ENCODE results near the gene DLGAP5.

Gene DLGAP5

DNA sequence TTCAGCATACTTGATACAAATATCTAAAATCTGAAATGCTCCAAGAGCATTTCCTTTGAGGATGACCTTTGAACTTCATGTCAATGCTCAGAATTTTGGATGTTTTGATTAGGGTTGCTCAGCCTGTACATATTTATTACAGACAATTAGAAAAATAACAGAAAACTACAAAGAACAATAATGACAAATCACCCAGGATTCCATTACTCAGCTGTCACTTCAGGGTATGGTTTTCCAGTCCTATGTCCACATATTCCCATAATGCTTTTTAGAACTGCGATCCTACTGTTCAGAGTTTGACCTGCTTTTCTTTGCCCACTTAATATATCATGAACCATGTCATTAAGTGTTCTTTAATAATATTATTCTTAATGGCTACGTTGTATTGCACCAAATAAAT, 11.4 kb downstream of the DLGAP5 start:
- no peak for DNase-seq

DNA sequence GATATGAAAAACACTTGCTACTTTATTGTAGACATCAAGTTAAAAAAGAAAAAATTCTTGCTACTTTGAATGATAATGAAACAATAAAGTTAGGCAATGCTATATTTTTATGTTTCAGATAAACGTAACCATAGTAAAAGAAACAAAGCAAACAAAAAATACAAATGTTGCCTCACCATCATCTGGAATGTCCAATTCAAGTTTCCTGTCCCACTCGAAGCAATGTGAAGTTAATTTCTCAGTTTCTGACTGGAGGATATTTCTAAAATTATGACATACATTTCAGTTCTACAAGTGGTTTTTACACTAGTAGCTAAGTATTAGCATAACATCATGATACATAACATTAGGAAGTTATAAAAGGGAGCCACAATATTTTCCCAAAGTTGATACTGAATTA, 20.9 kb downstream of the DLGAP5 start:
- DNase-seq, result no peak

DNA sequence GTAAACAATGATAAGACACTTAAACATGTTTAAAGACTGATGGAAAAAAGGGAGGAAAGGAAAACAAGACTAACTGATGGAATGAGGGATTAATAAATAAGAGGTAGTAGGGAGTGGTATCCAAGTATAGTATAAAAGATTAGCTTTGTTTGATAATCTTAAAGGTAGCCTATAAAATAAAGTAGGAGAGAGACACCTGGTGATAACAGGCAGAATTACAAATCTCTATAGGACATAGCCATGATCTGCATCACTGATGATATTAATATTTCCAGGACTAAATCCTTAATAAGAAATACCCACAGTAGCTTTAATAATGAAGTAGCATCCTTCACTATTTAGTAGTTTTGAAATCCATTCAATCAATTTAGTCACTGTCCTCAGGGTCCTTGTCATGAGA, 30.4 kb downstream of the DLGAP5 start:
- DNase-seq, result no peak

DNA sequence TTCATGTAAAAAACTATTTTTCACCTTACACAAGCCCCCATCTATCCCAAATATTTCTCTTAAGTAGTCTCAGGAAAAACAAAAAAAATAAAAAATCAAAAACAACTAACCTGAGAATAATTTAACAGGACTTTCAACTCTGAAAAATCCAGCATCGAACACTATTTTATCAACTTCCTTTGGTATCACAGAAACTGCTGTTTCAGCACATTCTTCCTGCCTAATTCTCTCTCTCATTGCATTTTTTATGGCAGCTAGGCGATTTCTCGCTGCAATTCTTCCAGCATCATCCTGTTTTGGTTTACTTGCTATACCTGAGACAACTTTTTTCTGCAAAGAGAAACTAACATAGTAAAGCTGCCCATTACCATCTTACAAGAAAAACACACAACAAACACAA, 33.0 kb downstream of the DLGAP5 start:
- no peak for DNase-seq

DNA sequence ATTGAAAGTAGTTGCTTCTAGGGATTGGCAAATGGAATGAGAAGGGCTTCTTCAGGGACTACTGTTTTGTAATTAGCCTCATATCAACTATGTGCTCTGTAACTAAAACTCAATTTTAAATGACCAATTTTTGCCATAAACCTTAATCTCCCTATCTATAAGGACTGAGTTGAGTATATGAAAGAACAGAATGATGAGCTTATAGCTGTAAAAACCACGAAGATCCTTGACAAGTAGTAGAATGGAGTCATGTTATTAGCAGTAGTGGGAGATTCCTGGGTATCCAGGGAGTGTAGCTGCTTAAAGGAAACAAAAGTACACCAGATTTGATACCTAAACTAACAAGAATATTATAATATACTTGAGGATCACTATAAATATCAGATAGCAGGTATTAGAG, 34.3 kb downstream of the DLGAP5 start:
- no peak for DNase-seq

DNA sequence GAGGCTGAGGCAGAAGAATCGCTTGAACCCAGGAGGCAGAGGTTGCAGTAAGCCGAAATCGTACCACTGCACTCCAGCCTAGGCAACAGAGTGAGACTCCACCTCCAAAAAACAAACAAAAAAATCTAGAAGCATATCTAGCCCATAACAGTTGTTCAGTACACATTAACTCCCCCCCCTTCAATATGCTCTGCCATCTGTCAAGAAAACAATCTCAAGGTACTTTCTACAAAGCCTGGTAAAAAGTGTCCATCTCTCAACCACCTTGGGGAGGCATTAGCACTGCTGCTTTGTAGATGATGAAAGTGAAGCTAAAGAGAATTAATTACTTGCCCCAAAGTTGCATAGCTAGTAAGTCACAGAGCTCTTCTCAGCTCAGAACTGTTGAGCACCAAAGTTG, 37.4 kb downstream of the DLGAP5 start:
- DNase-seq, result no peak

DNA sequence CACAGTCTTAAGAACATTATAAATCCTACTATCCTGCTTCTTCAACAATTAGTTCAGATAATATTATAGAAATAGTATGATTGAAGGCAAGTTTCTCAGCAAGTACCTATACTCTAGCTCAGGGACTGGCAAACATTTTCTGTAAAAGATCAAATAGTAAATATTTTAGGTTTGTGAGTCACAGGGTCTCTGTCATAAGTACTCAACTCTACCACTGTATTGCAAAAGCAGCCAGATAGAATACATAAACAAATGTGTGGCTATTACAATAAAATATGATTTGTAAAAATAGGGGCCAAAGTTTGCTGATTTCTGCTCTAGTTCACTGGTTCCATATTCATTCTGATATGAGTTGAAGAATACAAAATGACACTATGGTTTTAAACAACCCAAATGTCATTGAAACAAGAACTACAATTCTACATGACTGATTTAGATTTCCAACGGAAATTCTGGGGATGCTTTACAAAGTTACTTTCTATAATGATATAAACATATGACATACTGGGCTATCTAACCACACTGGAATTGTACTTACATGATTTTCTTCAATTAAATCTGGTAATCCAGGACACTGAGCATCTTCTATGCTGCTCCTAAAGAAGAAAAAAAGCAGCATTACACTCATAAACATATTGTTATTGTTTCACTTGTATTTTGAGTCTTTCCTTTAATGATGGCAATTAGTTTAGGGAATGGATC, 39.2 kb downstream of the DLGAP5 start:
- no peak for DNase-seq

DNA sequence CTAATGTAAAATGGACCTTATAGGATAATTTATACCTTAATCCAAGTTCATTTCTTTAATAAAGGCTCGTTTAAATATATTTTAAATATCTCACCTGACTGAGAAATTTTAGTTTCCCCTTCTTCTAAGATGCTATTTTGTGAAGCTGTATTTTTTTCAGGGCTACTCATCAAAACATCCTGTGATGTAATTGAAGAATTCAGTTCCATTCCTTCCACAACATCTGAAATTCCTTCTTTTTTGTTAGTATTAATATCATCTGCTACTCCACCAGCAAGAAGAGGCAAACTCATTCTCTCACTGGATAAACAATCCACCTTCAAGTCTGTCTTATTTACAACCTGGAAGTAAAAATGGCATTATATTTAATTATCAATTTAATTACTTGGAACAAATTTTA, 39.8 kb downstream of the DLGAP5 start:
- no peak for DNase-seq

DNA sequence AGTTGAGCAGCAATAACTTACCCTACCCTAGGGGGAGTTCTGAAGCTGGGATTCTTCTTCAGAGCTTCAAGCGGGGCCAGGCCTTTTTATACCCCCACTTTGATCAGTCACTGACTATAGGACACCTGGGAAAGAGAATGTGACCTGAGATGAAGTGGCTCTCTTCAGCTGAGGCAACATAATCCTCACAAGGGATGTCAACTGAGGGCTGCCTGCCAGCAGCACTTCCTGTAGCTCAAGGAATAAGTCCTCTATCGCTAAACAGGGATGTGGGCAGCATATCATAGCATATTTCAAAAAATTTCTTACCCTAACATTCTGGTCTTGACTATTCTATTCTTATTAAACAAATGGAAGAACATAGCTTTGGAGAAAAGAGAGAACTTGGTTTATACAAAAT, 45.0 kb downstream of the DLGAP5 start:
- no peak for DNase-seq

DNA sequence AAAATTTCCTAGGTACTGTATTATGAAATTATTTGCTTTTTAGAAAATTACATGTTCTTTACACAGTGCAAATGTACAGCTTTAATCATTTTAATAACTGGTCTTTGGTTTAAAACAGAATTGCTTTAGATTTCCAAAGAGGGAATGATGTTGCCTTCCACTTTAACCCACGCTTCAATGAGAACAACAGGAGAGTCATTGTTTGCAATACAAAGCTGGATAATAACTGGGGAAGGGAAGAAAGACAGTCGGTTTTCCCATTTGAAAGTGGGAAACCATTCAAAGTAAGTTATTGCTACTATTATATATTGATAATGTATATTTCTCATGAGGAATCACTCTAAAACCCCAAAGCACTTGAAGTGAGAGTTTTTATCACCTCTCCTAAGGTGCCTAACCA, 48.9 kb downstream of the DLGAP5 start:
- DNase-seq, result no peak

DNA sequence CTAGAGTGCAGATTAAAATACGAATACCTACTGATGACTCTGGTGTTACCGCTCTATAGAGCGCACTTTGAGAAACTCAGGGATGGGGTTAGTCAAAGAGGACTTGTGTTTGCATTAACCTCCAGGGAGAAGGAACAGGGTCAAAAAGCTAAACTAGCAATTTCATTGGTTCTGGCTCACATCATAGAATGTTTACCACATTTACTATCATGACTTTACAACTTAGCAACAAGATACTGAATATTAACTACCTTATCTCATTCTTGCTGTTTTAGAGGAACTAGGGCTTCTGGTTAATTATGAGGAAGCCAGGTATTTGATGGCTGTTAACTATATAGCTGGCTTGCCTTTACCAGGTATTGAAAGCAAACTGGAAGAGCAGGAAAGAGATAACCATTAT, 49.6 kb downstream of the DLGAP5 start:
- no peak for DNase-seq

DNA sequence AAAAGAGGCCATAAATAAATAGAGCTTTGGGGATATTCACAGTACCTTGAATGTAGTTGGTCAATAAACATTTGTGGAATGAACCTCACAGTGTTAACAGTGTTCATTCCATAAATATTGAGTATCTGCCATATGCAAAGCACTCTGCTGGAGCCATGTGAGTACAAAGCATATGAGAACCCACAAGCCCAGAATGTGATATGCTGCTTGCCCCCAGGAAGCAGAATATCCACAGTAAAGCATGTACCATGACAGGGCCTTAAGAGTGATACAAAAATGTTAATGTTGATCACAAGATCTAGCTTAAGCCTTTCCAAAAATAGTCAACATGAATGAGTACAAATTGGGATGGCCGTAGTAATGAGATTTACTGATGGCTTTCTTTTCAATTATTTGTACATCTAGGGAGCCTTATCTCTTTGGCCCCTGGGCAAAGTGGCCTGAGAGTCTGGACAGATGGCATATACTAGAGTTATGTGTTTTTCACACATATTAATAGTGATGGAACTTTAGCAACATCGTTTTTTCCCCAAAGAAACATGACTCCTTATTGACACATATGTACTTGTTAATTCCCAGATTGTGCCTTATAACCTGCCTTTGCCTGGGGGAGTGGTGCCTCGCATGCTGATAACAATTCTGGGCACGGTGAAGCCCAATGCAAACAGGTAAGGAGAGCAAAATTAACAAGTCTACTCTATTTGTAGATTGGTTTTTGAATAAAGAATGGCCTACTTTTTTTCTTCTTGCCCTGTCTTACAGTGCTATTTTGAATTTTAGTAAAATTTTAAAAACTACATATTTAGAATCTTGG, 51.5 kb downstream of the DLGAP5 start:
- no peak for DNase-seq

DNA sequence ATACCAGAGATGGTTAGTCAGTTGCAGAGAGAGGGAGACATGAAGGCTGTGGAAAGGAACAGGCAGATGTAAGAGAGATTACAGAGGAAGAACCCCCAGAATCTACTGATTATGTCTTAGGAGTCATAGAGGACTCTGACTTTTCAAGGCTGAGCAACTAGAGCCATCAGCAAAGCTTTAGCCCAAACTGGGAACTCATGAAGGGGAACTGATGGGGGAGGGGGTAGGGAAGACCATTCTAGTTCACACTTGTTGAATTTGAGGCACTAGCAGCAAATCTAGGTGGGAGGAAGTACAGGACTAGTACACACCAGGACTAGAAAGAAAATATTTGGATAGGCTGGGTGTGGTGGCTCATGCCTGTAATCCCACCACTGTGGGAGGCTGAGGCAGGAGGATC, 52.2 kb downstream of the DLGAP5 start:
- no peak for DNase-seq

DNA sequence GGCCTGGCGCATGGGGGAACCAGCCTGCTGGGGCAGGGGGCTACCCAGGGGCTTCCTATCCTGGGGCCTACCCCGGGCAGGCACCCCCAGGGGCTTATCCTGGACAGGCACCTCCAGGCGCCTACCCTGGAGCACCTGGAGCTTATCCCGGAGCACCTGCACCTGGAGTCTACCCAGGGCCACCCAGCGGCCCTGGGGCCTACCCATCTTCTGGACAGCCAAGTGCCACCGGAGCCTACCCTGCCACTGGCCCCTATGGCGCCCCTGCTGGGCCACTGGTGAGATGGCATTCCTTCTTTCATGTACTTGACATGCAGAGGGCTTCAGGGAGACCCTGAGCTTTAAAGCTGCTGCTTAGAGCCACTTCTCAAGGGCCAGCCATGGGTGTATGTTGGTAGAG, 53.3 kb downstream of the DLGAP5 start:
- DNase-seq, result no peak

DNA sequence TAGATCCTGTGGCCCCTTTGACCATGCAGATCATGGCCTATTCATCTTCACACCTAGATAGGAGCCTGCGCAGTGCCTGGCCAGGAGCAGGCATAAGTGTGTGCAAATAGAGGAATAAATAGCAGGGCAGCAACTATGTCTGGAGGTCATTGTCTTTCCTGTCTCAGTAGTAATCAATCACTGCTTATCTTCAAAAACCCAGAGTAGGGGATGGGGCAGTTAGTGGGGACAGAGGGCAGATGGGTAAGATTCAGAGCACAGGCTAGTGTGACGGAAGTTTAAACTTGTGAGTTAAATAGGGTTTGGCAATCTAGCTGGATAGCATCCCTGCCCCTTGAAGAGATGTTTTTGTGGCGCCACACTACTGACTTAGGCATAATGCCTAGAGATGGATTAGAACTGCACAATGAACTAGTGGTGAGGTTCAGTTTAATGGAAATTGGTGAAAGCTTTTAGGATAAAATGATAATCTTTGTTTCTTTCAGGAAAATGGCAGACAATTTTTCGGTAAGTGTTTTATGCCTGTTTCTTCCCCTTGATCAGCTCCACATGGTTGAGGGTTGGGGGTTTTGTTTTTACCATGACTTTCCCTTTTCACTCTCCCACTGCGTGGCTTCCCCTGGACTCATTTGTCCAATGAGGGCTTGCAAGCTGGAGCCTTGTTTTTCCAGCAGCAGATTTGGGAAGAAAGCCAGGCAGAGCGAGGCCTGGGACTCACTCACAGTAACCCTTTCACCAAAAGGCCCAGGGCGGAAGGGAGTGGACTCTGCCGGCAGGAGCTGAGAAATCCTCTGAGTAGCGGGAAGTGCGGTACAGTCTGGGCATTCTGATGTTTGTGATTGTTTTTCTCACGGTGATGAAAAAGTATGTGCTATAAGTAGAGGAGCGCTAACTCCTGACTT, 54.2 kb downstream of the DLGAP5 start:
- DNase-seq, result no peak

DNA sequence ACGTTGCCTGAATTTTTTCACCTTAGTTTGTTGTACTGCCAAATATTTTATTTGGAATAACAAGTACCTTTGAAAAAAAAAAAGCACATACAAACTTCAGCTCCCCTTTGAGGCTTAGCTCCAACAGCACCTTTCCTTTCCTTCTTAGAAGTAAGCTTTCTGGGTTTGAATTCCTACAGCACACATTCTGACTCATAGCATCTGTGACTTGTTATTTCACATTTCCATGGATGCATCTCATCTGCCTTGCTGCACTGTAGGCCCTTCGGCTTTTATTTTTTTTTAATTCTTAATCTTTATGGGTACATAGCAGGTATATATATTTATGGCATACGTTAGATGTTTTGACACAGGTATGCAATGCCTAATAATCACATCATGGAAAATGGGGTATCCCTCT, 55.1 kb downstream of the DLGAP5 start:
- DNase-seq, result no peak

DNA sequence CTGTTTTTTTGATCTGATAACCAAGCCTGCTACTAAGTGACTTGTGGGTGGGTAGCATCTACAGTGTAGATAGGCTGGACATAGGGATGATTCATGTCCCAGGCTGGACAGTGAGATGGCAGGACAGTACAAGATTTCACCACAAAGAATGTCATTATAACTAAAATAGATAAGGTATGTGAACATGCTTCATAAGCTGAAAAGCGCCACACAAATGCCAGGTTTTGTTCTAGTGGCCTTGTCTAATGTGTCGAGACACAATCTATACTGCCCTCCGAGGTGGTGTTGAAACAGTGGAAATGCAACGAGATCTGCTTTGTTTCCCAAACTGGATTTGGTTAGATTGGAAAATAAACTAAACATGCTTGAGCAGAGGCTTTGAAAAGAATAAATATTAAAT, 58.0 kb downstream of the DLGAP5 start:
- no peak for DNase-seq

DNA sequence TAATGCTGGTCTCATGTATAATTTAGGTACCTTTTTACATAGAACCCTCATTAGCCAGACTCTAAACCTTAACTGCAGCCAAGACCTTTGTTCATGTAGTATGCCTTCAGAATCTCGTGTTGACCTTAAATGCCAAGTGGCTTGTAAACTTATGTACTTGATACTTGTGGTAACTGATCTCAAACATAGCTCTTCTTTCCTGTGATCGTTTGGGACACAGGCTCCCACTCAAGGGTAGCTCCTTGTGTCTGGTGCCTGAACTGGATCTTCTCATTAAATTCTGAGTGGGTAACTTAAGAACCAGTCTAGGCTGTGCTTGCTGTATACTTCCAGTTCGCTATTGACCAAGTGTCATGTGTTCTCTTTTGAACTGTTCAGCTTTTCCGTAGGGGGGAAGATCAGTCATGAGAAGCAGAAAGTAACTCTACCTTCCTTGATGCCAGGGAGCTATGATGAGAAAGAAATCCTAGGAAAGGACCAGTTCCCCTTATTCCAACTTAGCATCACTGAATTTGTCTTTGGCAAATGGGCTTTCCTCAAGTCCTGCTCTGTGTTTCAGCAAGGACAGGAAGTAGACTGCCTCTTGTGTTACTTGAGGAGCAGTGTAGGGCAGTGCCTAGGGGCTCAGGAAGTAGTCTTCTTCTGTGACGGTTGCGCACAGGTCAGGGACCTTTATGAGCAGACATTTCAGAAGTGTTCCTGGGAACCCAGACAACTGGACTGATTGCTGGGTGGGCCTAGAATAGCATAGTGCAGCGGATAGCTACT, 59.8 kb downstream of the DLGAP5 start:
- no peak for DNase-seq

DNA sequence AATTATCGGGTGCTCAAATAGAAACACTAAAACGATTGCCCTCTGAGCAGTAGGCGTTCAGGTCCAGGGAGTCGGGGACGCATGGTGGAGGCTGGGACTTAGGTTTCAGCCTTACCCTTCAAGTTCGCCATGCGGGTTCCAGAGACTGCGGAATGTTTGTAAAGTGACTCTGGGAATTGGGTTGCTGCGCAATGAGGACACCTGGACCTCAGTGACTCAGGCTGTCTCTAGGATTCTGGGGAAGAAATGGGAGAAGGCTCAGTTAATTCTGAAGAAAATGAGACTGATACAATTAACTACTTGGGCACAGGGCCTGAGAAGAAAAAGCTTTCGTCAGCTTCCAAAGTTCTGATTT, 61.2 kb downstream of the DLGAP5 start:
- no peak for DNase-seq

DNA sequence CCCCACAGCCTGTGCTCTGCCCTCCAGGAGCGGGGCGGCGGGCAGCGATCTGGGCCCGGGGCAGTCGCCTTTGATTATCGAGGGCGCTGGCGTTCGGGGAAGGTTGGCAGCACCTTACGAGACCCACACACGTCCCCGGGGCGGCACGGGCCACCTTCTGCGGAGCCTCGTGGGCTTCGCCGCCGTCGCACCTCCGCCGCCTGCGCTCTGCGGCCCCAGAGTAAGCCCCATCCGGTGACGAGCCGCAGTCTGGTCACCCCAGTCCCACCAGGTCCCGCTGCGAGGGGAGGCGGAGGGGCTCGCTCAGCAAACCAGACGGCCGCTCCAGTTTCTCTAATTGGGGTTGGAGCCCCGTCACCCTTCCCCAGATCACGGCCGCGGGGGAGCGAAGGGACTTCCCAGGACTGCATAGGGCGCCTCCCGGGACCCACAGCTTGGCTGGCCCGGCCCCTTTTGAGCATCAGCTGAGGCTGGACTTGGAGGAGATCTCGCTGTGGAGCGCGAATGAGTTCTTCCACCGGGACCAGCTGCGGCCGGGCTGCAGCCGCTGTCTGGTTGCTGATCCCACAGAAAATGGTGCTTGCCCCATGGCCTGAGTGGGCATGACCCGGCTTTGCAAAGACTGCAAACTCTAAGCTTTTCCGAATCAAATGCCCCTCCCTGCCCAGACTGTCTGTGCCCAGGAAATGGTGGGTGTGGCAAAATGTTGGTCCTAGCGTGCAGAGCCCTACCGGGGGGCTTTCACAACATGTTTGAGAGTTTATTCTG, 61.8 kb downstream of the DLGAP5 start:
- peak; percentile 85 for DNase-seq

DNA sequence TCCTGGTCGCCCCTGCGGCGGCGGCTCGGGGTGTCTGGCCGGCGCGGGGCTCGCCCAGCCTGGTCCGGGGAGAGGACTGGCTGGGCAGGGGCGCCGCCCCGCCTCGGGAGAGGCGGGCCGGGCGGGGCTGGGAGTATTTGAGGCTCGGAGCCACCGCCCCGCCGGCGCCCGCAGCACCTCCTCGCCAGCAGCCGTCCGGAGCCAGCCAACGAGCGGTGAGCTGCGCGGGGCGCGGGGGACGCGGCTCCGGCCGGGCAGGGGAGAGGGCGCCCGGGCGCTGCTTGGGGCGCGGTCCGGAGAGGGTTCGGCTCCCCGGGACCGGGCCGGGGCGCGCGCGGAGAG, 62.3 kb downstream of the DLGAP5 start, which contains the start of gene LGALS3:
Gene LGALS3, plus strand, starts transcription at position 167 of the 342 bp plus-strand sequence. CDS start 8,122 bp downstream, outside the sequence.
- peak; percentile 76 for DNase-seq

Data from islet precursor cell (in vitro differentiated cells).